GM18502 (cell line): ENCODE results near the gene SAMD8.

Experiments used
- ATAC-seq: cut with Tn5 transposase; IDR thresholded peaks from one replicate; pipeline ENCODE4 v1.9.1; 2021; ENCODE audit warnings: mild to moderate bottlenecking; ENCODE audit not compliant: unreplicated experiment, poor library complexity

SAMD8 gene

GRCh38 chr10:75111365-75111906 is at the start of gene SAMD8:
Gene SAMD8, plus strand, starts transcription at chr10:75111656. Its CDS starts 38,873 bp downstream, at chr10:75150529.
- ATAC-seq = peak; percentile 78

GRCh38 chr10:75061709-75062505 is 49.5 kb upstream of the SAMD8 start:
- ATAC-seq = no peak

DNA sequence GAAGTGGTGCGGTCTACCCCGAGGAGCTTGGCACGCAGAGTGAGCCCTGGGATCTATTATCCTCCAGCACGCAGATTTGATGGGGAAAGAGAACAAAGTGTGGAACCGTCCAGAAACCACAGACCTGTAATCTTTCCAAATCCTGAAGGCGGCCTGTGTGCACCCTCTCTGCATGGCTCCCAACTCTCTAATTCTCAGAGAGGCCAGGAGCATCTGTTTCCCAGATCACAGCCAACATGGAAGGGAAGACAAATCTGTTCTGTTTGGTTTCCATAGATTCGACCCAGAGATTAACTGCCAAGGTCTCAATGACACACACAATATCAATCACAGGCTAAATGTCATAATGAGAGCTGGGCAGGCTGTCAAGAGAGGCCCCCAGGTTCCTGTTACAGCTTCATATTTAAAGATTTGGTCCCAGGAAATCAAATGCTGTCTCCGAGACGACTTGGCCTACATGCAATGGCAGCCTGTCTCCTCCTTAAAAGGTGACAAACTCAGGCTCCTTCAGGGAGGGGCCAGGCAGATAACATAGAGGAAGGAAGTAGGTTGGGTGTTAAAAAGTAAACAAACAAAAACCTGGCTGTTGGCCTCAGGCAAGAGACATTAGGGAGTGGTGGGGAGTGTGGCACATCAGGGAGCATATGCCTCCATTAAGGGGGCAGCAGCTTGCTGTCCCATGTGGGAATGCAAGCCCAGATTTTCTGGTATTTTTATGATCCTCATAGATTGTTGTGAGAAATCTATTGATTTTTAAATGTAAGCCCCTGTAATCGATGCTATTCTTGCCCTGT is 48.8 kb upstream of the SAMD8 start:
- no peak for ATAC-seq

GRCh38 chr10:75063461-75064230 is 47.8 kb upstream of the SAMD8 start:
- no peak for ATAC-seq

GRCh38 chr10:75065076-75065475 is 46.4 kb upstream of the SAMD8 start:
- no peak for ATAC-seq

GRCh38 chr10:75066271-75066670 is 45.2 kb upstream of the SAMD8 start:
- no peak for ATAC-seq

DNA sequence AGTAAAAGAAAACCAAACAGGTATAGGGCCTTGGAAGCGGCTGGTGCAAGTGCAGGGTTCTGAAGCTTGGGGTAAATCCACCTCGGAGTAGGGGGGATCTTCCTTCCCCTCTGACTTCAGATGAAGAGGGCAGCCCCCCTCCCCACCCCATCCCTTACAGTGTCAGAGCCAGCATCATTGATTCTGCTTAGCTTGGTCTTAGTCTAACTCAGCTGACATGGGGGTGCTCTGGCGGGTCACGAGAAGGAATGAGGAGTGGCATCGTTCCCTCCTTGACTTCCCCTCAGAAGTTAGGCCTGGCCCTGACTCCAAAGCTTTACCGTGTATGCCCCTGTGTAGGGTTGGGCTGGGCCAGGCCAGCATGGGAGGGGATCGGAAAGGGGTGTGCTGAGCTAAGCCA is 44.2 kb upstream of the SAMD8 start:
- ATAC-seq = no peak

- ATAC-seq = no peak
Measured at GRCh38 chr10:75068523-75068922, 42.9 kb upstream of the SAMD8 start.

DNA sequence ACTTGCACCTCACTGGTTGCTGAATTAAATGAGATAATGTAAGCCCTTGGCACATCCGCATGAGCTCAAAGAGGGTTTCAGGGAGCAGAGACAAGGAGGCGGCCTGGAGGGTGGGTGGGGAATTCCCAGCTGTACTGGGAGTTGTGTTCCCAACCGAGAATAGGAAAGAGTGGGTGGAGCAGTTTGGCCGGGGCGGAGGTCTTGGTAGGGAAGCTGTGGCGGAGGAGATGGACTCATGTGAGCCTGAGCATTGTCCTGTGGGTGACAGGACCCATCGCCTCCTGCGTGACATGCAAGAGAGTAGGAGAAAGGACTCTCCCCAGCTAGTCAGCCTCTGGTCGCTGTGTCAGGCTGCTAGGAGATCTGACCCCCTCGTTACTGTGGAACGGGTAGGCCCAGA is 41.0 kb upstream of the SAMD8 start:
- ATAC-seq = no peak

- no peak for ATAC-seq
Measured at GRCh38 chr10:75070961-75071428, 40.5 kb upstream of the SAMD8 start.

GRCh38 chr10:75071756-75072155 is 39.7 kb upstream of the SAMD8 start:
- no peak for ATAC-seq

DNA sequence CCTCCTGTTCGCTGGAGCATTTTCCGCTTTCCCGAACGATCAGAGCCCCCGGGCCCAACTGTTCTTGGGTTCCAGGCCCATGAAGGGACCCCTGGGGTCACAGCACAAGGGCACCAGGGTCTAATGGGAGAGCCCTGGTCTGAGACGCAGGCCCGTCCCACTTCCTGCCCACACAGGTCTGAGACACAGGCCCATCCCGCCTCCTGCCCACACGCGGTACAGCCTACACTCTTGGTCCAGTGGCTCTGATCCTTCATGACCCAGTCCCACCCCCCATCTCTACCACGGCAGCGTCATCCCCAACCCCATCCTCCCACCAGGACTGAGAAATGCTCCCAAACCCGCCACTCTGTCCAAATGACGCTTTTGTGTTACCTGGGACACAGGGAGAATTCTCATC is 38.7 kb upstream of the SAMD8 start:
- no peak for ATAC-seq

DNA sequence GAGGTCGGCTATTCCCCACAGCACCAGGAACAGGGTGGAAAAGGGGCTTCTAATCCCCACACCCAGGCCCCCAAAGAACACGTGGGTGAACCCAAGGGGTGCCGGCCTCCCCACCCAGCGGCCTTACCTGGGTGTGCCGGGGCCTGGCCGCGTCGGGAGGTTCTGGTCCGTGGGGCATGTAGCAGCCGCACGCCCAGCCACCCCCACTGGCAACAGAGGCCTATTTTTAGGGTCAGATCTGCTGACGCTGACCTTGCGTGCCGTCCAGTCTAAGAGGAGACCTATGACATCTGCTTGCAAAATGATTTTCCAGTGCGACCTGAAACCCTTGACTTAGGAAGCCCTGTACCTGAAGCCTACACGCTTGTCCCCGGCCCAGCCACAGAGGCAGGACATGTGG is 38.0 kb upstream of the SAMD8 start:
- no peak for ATAC-seq

DNA sequence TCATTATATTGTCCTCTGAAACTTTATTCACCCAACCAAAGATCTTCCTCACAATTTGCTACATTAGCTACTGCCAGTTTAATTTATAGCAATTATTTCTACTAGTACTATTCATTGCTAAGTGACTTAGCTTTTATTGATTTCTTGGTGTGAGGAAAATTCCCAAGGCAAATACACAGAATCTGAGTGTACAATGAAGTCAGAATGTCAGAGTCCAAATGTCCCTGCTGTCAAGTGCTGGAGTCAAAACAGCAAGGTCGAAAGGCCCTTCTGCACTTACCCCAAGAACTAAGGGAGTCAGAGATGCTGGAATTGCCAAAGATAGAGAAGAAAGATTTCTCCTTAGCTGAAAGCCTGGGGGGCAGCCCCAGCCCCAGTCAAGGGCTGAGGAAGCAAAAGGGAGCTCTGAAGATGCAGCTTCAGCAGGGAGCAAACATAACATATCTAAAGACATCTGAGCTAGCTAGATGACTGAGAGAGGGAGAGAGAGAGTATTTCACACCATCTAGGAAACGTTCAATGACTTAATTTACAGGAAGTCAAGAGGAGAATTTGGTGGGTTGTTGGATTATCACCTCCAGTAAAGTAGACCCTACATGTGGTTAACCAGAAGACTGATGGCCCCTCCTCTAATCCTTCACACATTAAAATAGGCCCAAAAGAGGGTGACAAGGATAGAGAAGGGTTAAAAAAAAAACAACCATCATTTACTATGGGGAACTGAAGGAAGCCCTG is 36.6 kb upstream of the SAMD8 start:
- no peak for ATAC-seq

DNA sequence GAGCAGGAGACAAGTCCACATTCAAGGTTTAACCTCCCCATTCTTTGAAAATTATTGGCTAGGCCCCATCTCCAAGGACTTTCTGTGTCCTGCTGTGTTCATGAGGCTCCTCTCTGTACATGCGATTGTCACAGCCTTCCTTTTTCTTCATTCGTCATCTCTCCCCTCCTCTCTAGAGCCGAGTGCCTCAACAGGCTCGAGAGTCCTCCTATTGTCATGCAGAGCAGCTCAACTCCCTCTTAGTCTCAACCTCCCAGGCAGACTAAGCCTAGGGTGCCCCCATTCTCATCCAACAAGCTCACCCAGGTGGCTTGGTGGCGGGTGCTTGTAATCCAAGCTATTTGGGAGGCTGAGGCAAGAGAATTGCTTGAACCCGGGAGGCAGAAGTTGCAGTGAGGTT is 35.1 kb upstream of the SAMD8 start:
- ATAC-seq = no peak

- ATAC-seq = no peak
Measured at GRCh38 chr10:75079436-75080083, 31.9 kb upstream of the SAMD8 start.

GRCh38 chr10:75080554-75080953 is 30.9 kb upstream of the SAMD8 start:
- no peak for ATAC-seq

- ATAC-seq = no peak
Measured at GRCh38 chr10:75081379-75081778, 30.1 kb upstream of the SAMD8 start.
